ENCODE measurements around the gene OR2M2. TPM values are rescaled to one million over a fixed set of nuclear protein-coding genes. Genes with fewer than 3 reads are reported as not detected.

OR2M2 gene
- total and polyA plus RNA-seq, 9 of the 15 experiments (the other 6 are each of a cell fraction or from before 2014, with no cell fraction given) = not detected

GRCh38 chr1:248183996-248184395, 9.4 kb downstream of the OR2M2 start:
- no TSS peak for BruUV-seq (replicated peaks)
- H4K20me1 ChIP-seq (replicated peaks; ENCODE audit: control insufficient read depth, insufficient read depth, low read length) = no peaks in the 10 kb centered on the region
- H3K27ac ChIP-seq (ENCODE audit: extremely low read depth, low read depth, low read length) = no peak overlapping the region
- no peaks in the 10 kb centered on the region for H3K9me1 ChIP-seq (ENCODE audit: control insufficient read depth, insufficient read depth, low read length)
- no peaks in the 10 kb centered on the region; the same call in 1 of the 2 replicates for H3K9me3 ChIP-seq (replicated peaks; ENCODE audit: control insufficient read depth, insufficient read depth, low read depth, low read length)
- ChIA-PET POLR2A (interaction anchor here (0.6 kb wide), 1 partner anchor 25 kb away, joined by 3 read pairs; no protein-coding TSS in a partner anchor), CTCF (ENCODE audit: low intra/inter-chr PET ratio) (no interaction called here)
- FAIRE-seq = no peak
- intact Hi-C loops (cut with micrococcal nuclease) = no loop called here
- no peak overlapping the region for H2AFZ ChIP-seq (ENCODE audit: low read depth, low read length)
- no peaks in the 10 kb centered on the region for H3K4me1 ChIP-seq (replicated peaks in 1 of 2; ENCODE audit: control insufficient read depth in 2 of 2, insufficient read depth in 2 of 2, low read length in 2 of 2)
- in situ Hi-C loops (cut with MboI) = no loop called here
- no peaks in the 10 kb centered on the region for H3K79me2 ChIP-seq (ENCODE audit: control insufficient read depth, insufficient read depth, low read length)
- no peak overlapping the region for H3K4me3 ChIP-seq
- no peak overlapping the region for H3K9ac ChIP-seq (ENCODE audit: insufficient read depth in 1 of 2, low read depth in 2 of 2, low read length in 2 of 2)
- TF ChIP-seq NR2C1 (IDR thresholded peaks at IDR 0.05) (no peak), NR2C1 (tag; IDR thresholded peaks at IDR 0.05) (no peak), ASH1L (IDR thresholded peaks at IDR 0.05; ENCODE audit: borderline replicate concordance, low read depth, partially characterized antibody) (no peak), EP300 (IDR thresholded peaks at IDR 0.05; ENCODE audit: low read length) (no peak), XRCC5 (IDR thresholded peaks at IDR 0.05; ENCODE audit: low read depth, low read length) (no peak), MCM5 (IDR thresholded peaks at IDR 0.05; ENCODE audit: low read depth) (no peak), ZNF695 (CRISPR knock-in tag; IDR thresholded peaks at IDR 0.05) (no peak), ZNF174 (CRISPR knock-in tag; IDR thresholded peaks at IDR 0.05) (no peak), TSHZ1 (CRISPR knock-in tag; IDR thresholded peaks at IDR 0.05) (no peak), STAG1 (CRISPR knock-in tag; IDR thresholded peaks at IDR 0.05; ENCODE audit: borderline replicate concordance) (no peak), SRSF9 (IDR thresholded peaks at IDR 0.05; ENCODE audit: borderline replicate concordance, low read depth, low read length) (no peak), ZNF124 (CRISPR knock-in tag; IDR thresholded peaks at IDR 0.05) (no peak), ZNF444 (CRISPR knock-in tag; IDR thresholded peaks at IDR 0.05) (no peak), POLR3A (IDR thresholded peaks at IDR 0.05; ENCODE audit: borderline replicate concordance, extremely low read depth, insufficient read depth, insufficient read length) (no peak), PRPF4 (IDR thresholded peaks at IDR 0.05; ENCODE audit: insufficient read depth, low read depth, low read length, poor library complexity, severe bottlenecking) (no peak)
- no peak for DNase-seq (ENCODE audit: extremely low read depth in 1 of 4, low spot score in 3 of 4)
- no peaks in the 10 kb centered on the region for H3K27me3 ChIP-seq (ENCODE audit: control insufficient read depth in 2 of 2, insufficient read depth in 2 of 2, low read length in 2 of 2)
- ATAC-seq = no peak
- 7% methylated on average over 7 of the region's 7 CpGs for WGBS (ENCODE audit: insufficient coverage, low coverage, missing lambda C conversion rate)
- H3K36me3 ChIP-seq (ENCODE audit: control insufficient read depth, insufficient read depth, low read length) = no peaks in the 10 kb centered on the region
- no peak overlapping the region for H3K4me2 ChIP-seq (ENCODE audit: insufficient read depth, low read length)
